ENCODE measurements around the gene KRT15.

DNA sequence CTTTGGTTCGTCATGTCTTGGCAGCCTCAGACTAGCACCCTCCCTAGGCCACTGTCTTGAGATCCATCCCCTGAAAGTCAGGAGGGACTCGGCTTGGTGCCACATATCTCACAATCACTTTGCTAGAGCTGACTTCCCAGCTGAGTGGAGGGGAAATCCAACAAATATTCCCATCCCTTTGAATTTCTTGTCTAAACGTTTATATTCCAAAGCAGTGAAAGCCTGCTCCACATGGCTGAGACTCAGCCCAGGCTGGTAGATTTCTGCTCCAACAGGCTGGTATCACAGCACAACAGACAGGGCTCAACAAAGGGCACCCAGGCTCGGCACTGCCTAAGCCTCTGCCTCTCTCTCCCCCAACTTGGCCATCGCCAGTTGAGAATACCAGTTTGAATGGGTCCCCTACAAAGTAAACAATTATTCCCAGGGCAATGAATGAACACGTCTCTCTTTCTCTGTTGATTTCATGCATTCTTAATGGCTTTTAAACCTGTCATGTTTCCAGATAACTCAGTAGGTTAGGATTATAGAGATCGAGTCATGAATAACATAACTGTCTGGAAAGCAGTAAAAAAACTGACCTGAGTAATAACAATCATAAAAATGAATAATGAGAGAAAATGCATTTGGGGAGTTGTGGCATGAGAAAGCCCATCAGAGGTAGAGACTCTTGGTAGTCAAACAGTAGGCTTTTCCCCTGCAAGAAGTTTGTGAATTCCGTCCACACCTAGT lies 14.3 kb downstream of the KRT15 start:
- TF ChIP-seq, protein P1, sequence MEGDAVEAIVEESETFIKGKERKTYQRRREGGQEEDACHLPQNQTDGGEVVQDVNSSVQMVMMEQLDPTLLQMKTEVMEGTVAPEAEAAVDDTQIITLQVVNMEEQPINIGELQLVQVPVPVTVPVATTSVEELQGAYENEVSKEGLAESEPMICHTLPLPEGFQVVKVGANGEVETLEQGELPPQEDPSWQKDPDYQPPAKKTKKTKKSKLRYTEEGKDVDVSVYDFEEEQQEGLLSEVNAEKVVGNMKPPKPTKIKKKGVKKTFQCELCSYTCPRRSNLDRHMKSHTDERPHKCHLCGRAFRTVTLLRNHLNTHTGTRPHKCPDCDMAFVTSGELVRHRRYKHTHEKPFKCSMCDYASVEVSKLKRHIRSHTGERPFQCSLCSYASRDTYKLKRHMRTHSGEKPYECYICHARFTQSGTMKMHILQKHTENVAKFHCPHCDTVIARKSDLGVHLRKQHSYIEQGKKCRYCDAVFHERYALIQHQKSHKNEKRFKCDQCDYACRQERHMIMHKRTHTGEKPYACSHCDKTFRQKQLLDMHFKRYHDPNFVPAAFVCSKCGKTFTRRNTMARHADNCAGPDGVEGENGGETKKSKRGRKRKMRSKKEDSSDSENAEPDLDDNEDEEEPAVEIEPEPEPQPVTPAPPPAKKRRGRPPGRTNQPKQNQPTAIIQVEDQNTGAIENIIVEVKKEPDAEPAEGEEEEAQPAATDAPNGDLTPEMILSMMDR (IDR thresholded peaks at IDR 0.05), result no peak
- TF ChIP-seq ELF1 (IDR thresholded peaks at IDR 0.05), result no peak
- TF ChIP-seq NRF1 (IDR thresholded peaks at IDR 0.05; ENCODE audit: low read depth, low read length), result no peak
- TF ChIP-seq, protein P2, sequence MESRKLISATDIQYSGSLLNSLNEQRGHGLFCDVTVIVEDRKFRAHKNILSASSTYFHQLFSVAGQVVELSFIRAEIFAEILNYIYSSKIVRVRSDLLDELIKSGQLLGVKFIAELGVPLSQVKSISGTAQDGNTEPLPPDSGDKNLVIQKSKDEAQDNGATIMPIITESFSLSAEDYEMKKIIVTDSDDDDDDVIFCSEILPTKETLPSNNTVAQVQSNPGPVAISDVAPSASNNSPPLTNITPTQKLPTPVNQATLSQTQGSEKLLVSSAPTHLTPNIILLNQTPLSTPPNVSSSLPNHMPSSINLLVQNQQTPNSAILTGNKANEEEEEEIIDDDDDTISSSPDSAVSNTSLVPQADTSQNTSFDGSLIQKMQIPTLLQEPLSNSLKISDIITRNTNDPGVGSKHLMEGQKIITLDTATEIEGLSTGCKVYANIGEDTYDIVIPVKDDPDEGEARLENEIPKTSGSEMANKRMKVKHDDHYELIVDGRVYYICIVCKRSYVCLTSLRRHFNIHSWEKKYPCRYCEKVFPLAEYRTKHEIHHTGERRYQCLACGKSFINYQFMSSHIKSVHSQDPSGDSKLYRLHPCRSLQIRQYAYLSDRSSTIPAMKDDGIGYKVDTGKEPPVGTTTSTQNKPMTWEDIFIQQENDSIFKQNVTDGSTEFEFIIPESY (IDR thresholded peaks at IDR 0.05; ENCODE audit: borderline replicate concordance, low read depth), result no peak
- TF ChIP-seq, protein P3, sequence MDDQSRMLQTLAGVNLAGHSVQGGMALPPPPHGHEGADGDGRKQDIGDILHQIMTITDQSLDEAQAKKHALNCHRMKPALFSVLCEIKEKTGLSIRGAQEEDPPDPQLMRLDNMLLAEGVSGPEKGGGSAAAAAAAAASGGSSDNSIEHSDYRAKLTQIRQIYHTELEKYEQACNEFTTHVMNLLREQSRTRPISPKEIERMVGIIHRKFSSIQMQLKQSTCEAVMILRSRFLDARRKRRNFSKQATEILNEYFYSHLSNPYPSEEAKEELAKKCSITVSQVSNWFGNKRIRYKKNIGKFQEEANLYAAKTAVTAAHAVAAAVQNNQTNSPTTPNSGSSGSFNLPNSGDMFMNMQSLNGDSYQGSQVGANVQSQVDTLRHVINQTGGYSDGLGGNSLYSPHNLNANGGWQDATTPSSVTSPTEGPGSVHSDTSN (IDR thresholded peaks at IDR 0.05), result no peak
- no peak for TF ChIP-seq SIN3A (IDR thresholded peaks at IDR 0.05; ENCODE audit: borderline replicate concordance, low read depth, low read length)
- no peak for TF ChIP-seq TAF1 (IDR thresholded peaks at IDR 0.05; ENCODE audit: borderline replicate concordance, low read depth, low read length)
- no peak for TF ChIP-seq EZH2phosphoT487 (IDR thresholded peaks at IDR 0.05; ENCODE audit: borderline replicate concordance, low read depth)
- TF ChIP-seq MXI1 (IDR thresholded peaks at IDR 0.05; ENCODE audit: low read depth, low read length), result no peak
- no peak for TF ChIP-seq POLR2AphosphoS5 (IDR thresholded peaks at IDR 0.05; ENCODE audit: low read depth, low read length)
- TF ChIP-seq RCOR1 (IDR thresholded peaks at IDR 0.05; ENCODE audit: low read length), result no peak
- TF ChIP-seq JUND (IDR thresholded peaks at IDR 0.05), result no peak
- TF ChIP-seq, protein P4, sequence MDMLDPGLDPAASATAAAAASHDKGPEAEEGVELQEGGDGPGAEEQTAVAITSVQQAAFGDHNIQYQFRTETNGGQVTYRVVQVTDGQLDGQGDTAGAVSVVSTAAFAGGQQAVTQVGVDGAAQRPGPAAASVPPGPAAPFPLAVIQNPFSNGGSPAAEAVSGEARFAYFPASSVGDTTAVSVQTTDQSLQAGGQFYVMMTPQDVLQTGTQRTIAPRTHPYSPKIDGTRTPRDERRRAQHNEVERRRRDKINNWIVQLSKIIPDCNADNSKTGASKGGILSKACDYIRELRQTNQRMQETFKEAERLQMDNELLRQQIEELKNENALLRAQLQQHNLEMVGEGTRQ (IDR thresholded peaks at IDR 0.05; ENCODE audit: borderline replicate concordance, low read depth, low read length), result no peak
- TF ChIP-seq EP300 (IDR thresholded peaks at IDR 0.05; ENCODE audit: borderline replicate concordance in 1 of 2, low read depth in 1 of 2, low read length in 1 of 2), result no peak

Data from SK-N-SH (cell line).